HEK293 (cell line): ENCODE data around the gene SF1.

Experiments
- CTCF ChIA-PET: fragments of 350-600 bp; formaldehyde crosslinking; extraction: SDS; loops from one replicate; lab custom pipeline; 2021; ENCODE audit warnings: antibody characterized with exemption; lab: Yijun Ruan, JAX
- POLR2A ChIA-PET: fragments of 300-600 bp; formaldehyde crosslinking; extraction: SDS; loops from one replicate; lab custom pipeline; 2020; ENCODE audit warnings: antibody characterized with exemption, inconsistent platforms; lab: Yijun Ruan, JAX
- H3K27ac ChIP-seq: fragments of 200-500 bp; sonication (Bioruptor generic); 2 replicates; pipeline ENCODE4 v1.5.1; 2014; ENCODE audit warnings: low read depth, low read length, control low read depth, inconsistent platforms; ENCODE audit errors: extremely low read depth
- H3K36me3 ChIP-seq, 2 experiments: fragments of 200-500 bp in 1 of 2; sonication (Bioruptor generic) in 1 of 2; 1 replicate in 1 of 2; 2 replicates in 1 of 2; pipeline ENCODE4 v1.5.1; 2014 to 2017; ENCODE audit warnings: inconsistent platforms in 2 of 2, low read length in 2 of 2; ENCODE audit not compliant: control insufficient read depth in 2 of 2, insufficient read depth in 1 of 2
- H3K4me1 ChIP-seq: fragments of 200-500 bp; sonication (Bioruptor generic); 2 replicates; pipeline ENCODE4 v1.5.1; 2014; ENCODE audit warnings: mild to moderate bottlenecking, low read length, inconsistent platforms; ENCODE audit not compliant: control insufficient read depth, insufficient read depth
- H3K4me3 ChIP-seq: 2 replicates; pipeline ENCODE4 v1.5.1; 2011; ENCODE audit warnings: low read depth, mild to moderate bottlenecking, control low read depth, low read length, moderate library complexity
- H3K9me3 ChIP-seq: fragments of 200-500 bp; sonication (Bioruptor generic); 2 replicates; pipeline ENCODE4 v1.5.1; 2014; ENCODE audit warnings: low read depth, low read length, inconsistent platforms; ENCODE audit not compliant: control insufficient read depth, insufficient read depth
- HOXA7 ChIP-seq: sonication (generic); formaldehyde crosslinking; IDR thresholded peaks from 2 replicates; pipeline ENCODE4 v1.8.1; 2022; ENCODE audit warnings: missing genetic modification reagents, borderline replicate concordance
- HOXD13 ChIP-seq: sonication (generic); formaldehyde crosslinking; IDR thresholded peaks from 2 replicates; pipeline ENCODE4 v1.8.0; 2022; ENCODE audit warnings: missing genetic modification reagents, borderline replicate concordance
- PRDM2 ChIP-seq: fragments of 450-650 bp; formaldehyde crosslinking; IDR thresholded peaks from 2 replicates; pipeline ENCODE4 v1.5.1; 2016; ENCODE audit warnings: missing biosample characterization, missing genetic modification characterization, borderline replicate concordance
- PRDM4 ChIP-seq: fragments of 450-650 bp; formaldehyde crosslinking; IDR thresholded peaks from 2 replicates; pipeline ENCODE4 v1.5.1; 2017; ENCODE audit warnings: missing biosample characterization, missing genetic modification characterization
- SCRT2 ChIP-seq: fragments of 450-650 bp; formaldehyde crosslinking; IDR thresholded peaks from 2 replicates; pipeline ENCODE4 v1.5.1; 2016; ENCODE audit warnings: missing biosample characterization, missing genetic modification characterization
- ZBTB10 ChIP-seq: fragments of 450-650 bp; formaldehyde crosslinking; IDR thresholded peaks from 2 replicates; pipeline ENCODE4 v1.5.1; 2016; ENCODE audit warnings: missing biosample characterization, missing genetic modification characterization
- ZBTB11 ChIP-seq: fragments of 450-650 bp; formaldehyde crosslinking; conservative IDR thresholded peaks from 2 replicates; pipeline ENCODE4 v1.5.1; 2016; ENCODE audit warnings: low read depth, missing biosample characterization, missing genetic modification characterization
- ZBTB44 ChIP-seq: fragments of 450-650 bp; IDR thresholded peaks from 2 replicates; pipeline ENCODE4 v1.5.1; 2018; ENCODE audit warnings: missing biosample characterization, mild to moderate bottlenecking, missing genetic modification characterization
- ZBTB48 ChIP-seq: fragments of 450-650 bp; formaldehyde crosslinking; IDR thresholded peaks from 2 replicates; pipeline ENCODE4 v1.5.1; 2016; ENCODE audit warnings: missing biosample characterization, missing genetic modification characterization
- ZNF138 ChIP-seq: fragments of 450-650 bp; formaldehyde crosslinking; IDR thresholded peaks from 2 replicates; pipeline ENCODE4 v1.5.1; 2016; ENCODE audit warnings: missing biosample characterization, missing genetic modification characterization, borderline replicate concordance
- ZNF140 ChIP-seq: fragments of 450-650 bp; formaldehyde crosslinking; IDR thresholded peaks from 2 replicates; pipeline ENCODE4 v1.5.1; 2016; ENCODE audit warnings: missing biosample characterization, missing genetic modification characterization
- ZNF362 ChIP-seq: fragments of 450-650 bp; formaldehyde crosslinking; IDR thresholded peaks from 2 replicates; pipeline ENCODE4 v1.5.1; 2016; ENCODE audit warnings: missing biosample characterization, missing genetic modification characterization
- ZNF433 ChIP-seq: fragments of 450-650 bp; formaldehyde crosslinking; IDR thresholded peaks from 2 replicates; pipeline ENCODE4 v1.5.1; 2016; ENCODE audit warnings: missing biosample characterization, missing genetic modification characterization, low read depth
- ZNF48 ChIP-seq: fragments of 450-650 bp; formaldehyde crosslinking; IDR thresholded peaks from 2 replicates; pipeline ENCODE4 v1.5.1; 2016; ENCODE audit warnings: missing biosample characterization, missing genetic modification characterization
- ZNF544 ChIP-seq: fragments of 450-650 bp; formaldehyde crosslinking; IDR thresholded peaks from 2 replicates; pipeline ENCODE4 v1.5.0; 2017; ENCODE audit warnings: missing biosample characterization, missing genetic modification characterization
- ZNF624 ChIP-seq: fragments of 450-650 bp; formaldehyde crosslinking; IDR thresholded peaks from 2 replicates; pipeline ENCODE4 v1.5.1; 2017; ENCODE audit warnings: missing biosample characterization, missing genetic modification characterization
- ZNF830 ChIP-seq: fragments of 450-650 bp; IDR thresholded peaks from 2 replicates; pipeline ENCODE4 v1.5.0; 2018; ENCODE audit warnings: missing biosample characterization, missing genetic modification characterization, low read depth, mild to moderate bottlenecking, moderate library complexity
- ZSCAN16 ChIP-seq: fragments of 450-650 bp; formaldehyde crosslinking; IDR thresholded peaks from 2 replicates; pipeline ENCODE4 v1.5.1; 2016; ENCODE audit warnings: missing biosample characterization, missing genetic modification characterization

The SF1 gene

GRCh38 chr11:64778473-64779298 is at the start of gene SF1:
SF1 (minus strand) TSS chr11:64778542; CDS start chr11:64778392, 150 bp downstream.
- H3K4me1 ChIP-seq = no peaks in the 10 kb centered on the region
- TF ChIP-seq ZBTB11 (tag by site-specific recombination) = peak; percentile 63
- TF ChIP-seq ZNF544 (tag by site-specific recombination) = no peak
- no peak for TF ChIP-seq ZNF138 (tag by site-specific recombination)
- no peak for TF ChIP-seq ZNF140 (tag by site-specific recombination)
- 0 out of 2 replicates have a peak, but pooled peaks have one; percentile 34 for TF ChIP-seq ZBTB48 (tag by site-specific recombination)
- peak; percentile 68; the same call in 1 of the 2 replicates for TF ChIP-seq ZSCAN16 (tag by site-specific recombination)
- TF ChIP-seq ZNF624 (tag by site-specific recombination) = no peak
- TF ChIP-seq ZNF830 (tag by site-specific recombination) = no peak
- TF ChIP-seq HOXA7 (CRISPR knock-in tag) = no peak
- no peak for TF ChIP-seq SCRT2 (tag by site-specific recombination)
- no peak for TF ChIP-seq PRDM2 (tag by site-specific recombination)
- peak; percentile 99; the same call in 1 of the 2 replicates for TF ChIP-seq ZNF362
- no peak for TF ChIP-seq ZNF433
- TF ChIP-seq PRDM4 (tag by site-specific recombination) = no peak
- no peak for TF ChIP-seq HOXD13
- no peak for TF ChIP-seq ZBTB10 (tag by site-specific recombination)
- TF ChIP-seq ZNF48 = no peak
- TF ChIP-seq ZBTB44 = no peak

More at GRCh38 chr11:64778473-64779298, at the start of gene SF1:
- Histone ChIP-seq H3K36me3 (peaks cover 25 to 43% of the 10 kb centered on the region in 2 experiments), H3K27ac (peak within 1 kb of the TSS; percentile 97), H3K9me3 (no peaks in the 10 kb centered on the region), H3K4me3 (peak within 1 kb of the TSS; percentile 96)
- ChIA-PET POLR2A (interaction anchor here (0.6 to 1.9 kb wide), 49 partner anchors 9 to 644 kb away, joined by 3 to 42 read pairs (median 4); partner anchors contain the start of genes CAPN1, CDC42BPG, EHD1 and FAU), CTCF (interaction anchor here (0.6 to 1.3 kb wide), 6 partner anchors 10 to 332 kb away, joined by 3 to 9 read pairs (median 3); no protein-coding TSS in a partner anchor)
